ENCODE measurements around the gene ITPK1. TPM values are rescaled to one million over a fixed set of nuclear protein-coding genes. Genes with fewer than 3 reads are reported as not detected.

ITPK1 gene
- polyA plus RNA-seq, 2 donors: 15.8 to 22.4 TPM

DNA sequence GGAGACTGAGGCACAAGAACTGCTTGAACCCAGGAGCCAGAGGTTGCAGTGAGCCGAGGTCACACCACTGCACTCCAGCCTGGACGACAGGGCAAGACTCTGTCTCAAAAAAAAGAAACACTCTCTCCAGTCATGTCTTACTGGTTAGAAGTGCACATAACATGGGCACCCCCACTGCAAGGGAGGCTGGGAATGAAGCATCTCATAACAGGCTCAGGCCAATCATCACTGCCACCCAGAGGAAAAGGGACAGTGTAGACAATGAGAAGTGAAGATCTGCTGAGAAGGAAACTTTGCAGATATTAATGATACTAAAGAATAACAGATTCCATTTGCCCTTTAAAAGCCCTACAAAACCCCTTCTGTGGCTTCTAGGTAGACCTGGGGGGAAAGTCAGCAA, 66.9 kb downstream of the ITPK1 start:
- H3K27me3 ChIP-seq (ENCODE audit: control insufficient read depth in 1 of 2, insufficient read depth in 2 of 2, low read length in 2 of 2): no peaks in the 10 kb centered on the region
- H3K36me3 ChIP-seq (ENCODE audit: control insufficient read depth in 2 of 2, insufficient read depth in 2 of 2, low read length in 1 of 2): peaks cover 0 to 5% of the 10 kb centered on the region in 2 donors
- no peaks in the 10 kb centered on the region for H3K9me3 ChIP-seq (ENCODE audit: control insufficient read depth in 2 of 2, insufficient read depth in 1 of 2, low read depth in 1 of 2, low read length in 1 of 2)
- peaks cover 7 to 18% of the 10 kb centered on the region in 2 donors for H3K4me1 ChIP-seq (ENCODE audit: control insufficient read depth in 2 of 2, insufficient read depth in 2 of 2, low read length in 1 of 2)
- no peak overlapping the region for H3K4me3 ChIP-seq (ENCODE audit: low read depth in 1 of 2, low read length in 2 of 2)
- H3K27ac ChIP-seq (ENCODE audit: low read depth in 2 of 2, low read length in 1 of 2): no peak overlapping the region
- WGBS, 2 donors: 93 to 94% methylated on average over 2 of the region's 2 CpGs

DNA sequence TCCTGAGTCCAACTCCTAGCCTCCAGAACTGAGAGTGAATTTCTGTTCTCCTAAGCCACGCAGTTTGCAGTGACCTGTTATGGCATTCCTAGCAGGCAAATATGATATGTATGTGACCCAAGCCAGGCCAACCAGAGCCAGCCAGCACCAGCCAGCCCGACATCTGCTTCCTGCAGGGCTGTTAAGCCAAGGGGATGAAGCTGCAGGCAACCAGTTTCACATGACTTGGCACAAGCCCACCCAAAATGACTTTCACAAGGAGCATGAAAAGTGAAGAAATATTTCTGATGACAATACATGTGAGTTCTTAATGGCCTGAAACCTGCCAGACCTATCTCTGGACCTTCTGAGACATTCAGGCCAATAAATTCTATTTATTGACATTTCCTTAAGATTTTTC, 68.1 kb downstream of the ITPK1 start:
- 68 to 70% methylated on average over 2 of the region's 2 CpGs for WGBS, 2 donors
- Histone ChIP-seq H3K4me3 (ENCODE audit: low read depth in 1 of 2, low read length in 2 of 2) (no peak overlapping the region), H3K9me3 (ENCODE audit: control insufficient read depth in 2 of 2, insufficient read depth in 1 of 2, low read depth in 1 of 2, low read length in 1 of 2) (no peaks in the 10 kb centered on the region)

GRCh38 chr14:93047157-93047556, 68.6 kb downstream of the ITPK1 start:
- peaks cover 7 to 27% of the 10 kb centered on the region in 2 donors for H3K4me1 ChIP-seq (ENCODE audit: control insufficient read depth in 2 of 2, insufficient read depth in 2 of 2, low read length in 1 of 2)
- H3K9me3 ChIP-seq (ENCODE audit: control insufficient read depth in 2 of 2, insufficient read depth in 1 of 2, low read depth in 1 of 2, low read length in 1 of 2): no peaks in the 10 kb centered on the region
- no peaks in the 10 kb centered on the region for H3K27me3 ChIP-seq (ENCODE audit: control insufficient read depth in 1 of 2, insufficient read depth in 2 of 2, low read length in 2 of 2)
- peaks cover 0 to 5% of the 10 kb centered on the region in 2 donors for H3K36me3 ChIP-seq (ENCODE audit: control insufficient read depth in 2 of 2, insufficient read depth in 2 of 2, low read length in 1 of 2)
- no peak overlapping the region for H3K27ac ChIP-seq (ENCODE audit: low read depth in 2 of 2, low read length in 1 of 2)
- H3K4me3 ChIP-seq (ENCODE audit: low read depth in 1 of 2, low read length in 2 of 2): no peak overlapping the region
- WGBS, 2 donors: 65 to 87% methylated on average over 4 of the region's 4 CpGs

More for the DNA sequence above, 68.1 kb downstream of the ITPK1 start:
- peaks cover 7 to 27% of the 10 kb centered on the region in 2 donors for H3K4me1 ChIP-seq (ENCODE audit: control insufficient read depth in 2 of 2, insufficient read depth in 2 of 2, low read length in 1 of 2)
- no peak overlapping the region for H3K27ac ChIP-seq (ENCODE audit: low read depth in 2 of 2, low read length in 1 of 2)
- H3K36me3 ChIP-seq (ENCODE audit: control insufficient read depth in 2 of 2, insufficient read depth in 2 of 2, low read length in 1 of 2): peaks cover 0 to 5% of the 10 kb centered on the region in 2 donors
- H3K27me3 ChIP-seq (ENCODE audit: control insufficient read depth in 1 of 2, insufficient read depth in 2 of 2, low read length in 2 of 2): no peaks in the 10 kb centered on the region

DNA sequence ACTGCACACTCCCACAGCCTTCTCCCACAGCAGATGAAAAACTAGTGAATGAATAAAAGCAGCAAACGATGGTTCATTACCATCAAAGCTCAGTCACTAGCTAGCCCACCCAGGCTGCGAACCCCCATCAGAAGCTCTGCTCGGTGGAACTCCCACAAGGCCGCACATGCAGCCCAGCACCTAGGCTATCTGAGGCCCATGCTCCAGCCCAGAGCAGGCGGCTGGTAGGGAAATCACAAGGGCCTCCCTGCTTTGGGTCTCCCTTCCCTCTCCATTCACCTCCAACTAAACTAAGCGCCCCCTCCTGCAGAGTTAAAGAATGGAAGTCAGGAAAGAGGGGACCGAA, 69.0 kb downstream of the ITPK1 start:
- Histone ChIP-seq H3K36me3 (ENCODE audit: control insufficient read depth in 2 of 2, insufficient read depth in 2 of 2, low read length in 1 of 2) (peaks cover 0 to 5% of the 10 kb centered on the region in 2 donors), H3K4me3 (ENCODE audit: low read depth in 1 of 2, low read length in 2 of 2) (no peak overlapping the region), H3K4me1 (ENCODE audit: control insufficient read depth in 2 of 2, insufficient read depth in 2 of 2, low read length in 1 of 2) (peaks cover 7 to 27% of the 10 kb centered on the region in 2 donors), H3K27me3 (ENCODE audit: control insufficient read depth in 1 of 2, insufficient read depth in 2 of 2, low read length in 2 of 2) (no peaks in the 10 kb centered on the region), H3K27ac (ENCODE audit: low read depth in 2 of 2, low read length in 1 of 2) (no peak overlapping the region), H3K9me3 (ENCODE audit: control insufficient read depth in 2 of 2, insufficient read depth in 1 of 2, low read depth in 1 of 2, low read length in 1 of 2) (no peaks in the 10 kb centered on the region)
- WGBS, 2 donors: 90 to 96% methylated on average over 7 of the region's 7 CpGs

GRCh38 chr14:93045965-93046704, 69.6 kb downstream of the ITPK1 start:
- no peaks in the 10 kb centered on the region for H3K9me3 ChIP-seq (ENCODE audit: control insufficient read depth in 2 of 2, insufficient read depth in 1 of 2, low read depth in 1 of 2, low read length in 1 of 2)
- H3K36me3 ChIP-seq (ENCODE audit: control insufficient read depth in 2 of 2, insufficient read depth in 2 of 2, low read length in 1 of 2): peaks cover 0 to 5% of the 10 kb centered on the region in 2 donors
- peaks cover 7 to 27% of the 10 kb centered on the region in 2 donors for H3K4me1 ChIP-seq (ENCODE audit: control insufficient read depth in 2 of 2, insufficient read depth in 2 of 2, low read length in 1 of 2)
- no peak overlapping the region for H3K4me3 ChIP-seq (ENCODE audit: low read depth in 1 of 2, low read length in 2 of 2)
- 87 to 90% methylated on average over 16 of the region's 16 CpGs for WGBS, 2 donors
- no peaks in the 10 kb centered on the region for H3K27me3 ChIP-seq (ENCODE audit: control insufficient read depth in 1 of 2, insufficient read depth in 2 of 2, low read length in 2 of 2)
- H3K27ac ChIP-seq (ENCODE audit: low read depth in 2 of 2, low read length in 1 of 2): no peak overlapping the region

GRCh38 chr14:93045211-93045674, 70.5 kb downstream of the ITPK1 start:
- H3K27ac ChIP-seq (ENCODE audit: low read depth in 2 of 2, low read length in 1 of 2): peak overlapping the region in 1 of 2 donors; percentile 40
- WGBS, 2 donors: 76 to 82% methylated on average over 9 of the region's 9 CpGs
- no peaks in the 10 kb centered on the region for H3K36me3 ChIP-seq (ENCODE audit: control insufficient read depth in 2 of 2, insufficient read depth in 2 of 2, low read length in 1 of 2)
- H3K27me3 ChIP-seq (ENCODE audit: control insufficient read depth in 1 of 2, insufficient read depth in 2 of 2, low read length in 2 of 2): no peaks in the 10 kb centered on the region
- H3K9me3 ChIP-seq (ENCODE audit: control insufficient read depth in 2 of 2, insufficient read depth in 1 of 2, low read depth in 1 of 2, low read length in 1 of 2): no peaks in the 10 kb centered on the region
- peaks cover 6 to 29% of the 10 kb centered on the region in 2 donors for H3K4me1 ChIP-seq (ENCODE audit: control insufficient read depth in 2 of 2, insufficient read depth in 2 of 2, low read length in 1 of 2)
- H3K4me3 ChIP-seq (ENCODE audit: low read depth in 1 of 2, low read length in 2 of 2): no peak overlapping the region

GRCh38 chr14:93044556-93044955, 71.2 kb downstream of the ITPK1 start:
- no peaks in the 10 kb centered on the region for H3K27me3 ChIP-seq (ENCODE audit: control insufficient read depth in 1 of 2, insufficient read depth in 2 of 2, low read length in 2 of 2)
- no peaks in the 10 kb centered on the region for H3K9me3 ChIP-seq (ENCODE audit: control insufficient read depth in 2 of 2, insufficient read depth in 1 of 2, low read depth in 1 of 2, low read length in 1 of 2)
- H3K4me1 ChIP-seq (ENCODE audit: control insufficient read depth in 2 of 2, insufficient read depth in 2 of 2, low read length in 1 of 2): peaks cover 2 to 27% of the 10 kb centered on the region in 2 donors
- 73 to 83% methylated on average over 9 of the region's 9 CpGs for WGBS, 2 donors
- H3K4me3 ChIP-seq (ENCODE audit: low read depth in 1 of 2, low read length in 2 of 2): no peak overlapping the region
- H3K27ac ChIP-seq (ENCODE audit: low read depth in 2 of 2, low read length in 1 of 2): peak overlapping the region in 1 of 2 donors; percentile 63
- H3K36me3 ChIP-seq (ENCODE audit: control insufficient read depth in 2 of 2, insufficient read depth in 2 of 2, low read length in 1 of 2): no peaks in the 10 kb centered on the region

DNA sequence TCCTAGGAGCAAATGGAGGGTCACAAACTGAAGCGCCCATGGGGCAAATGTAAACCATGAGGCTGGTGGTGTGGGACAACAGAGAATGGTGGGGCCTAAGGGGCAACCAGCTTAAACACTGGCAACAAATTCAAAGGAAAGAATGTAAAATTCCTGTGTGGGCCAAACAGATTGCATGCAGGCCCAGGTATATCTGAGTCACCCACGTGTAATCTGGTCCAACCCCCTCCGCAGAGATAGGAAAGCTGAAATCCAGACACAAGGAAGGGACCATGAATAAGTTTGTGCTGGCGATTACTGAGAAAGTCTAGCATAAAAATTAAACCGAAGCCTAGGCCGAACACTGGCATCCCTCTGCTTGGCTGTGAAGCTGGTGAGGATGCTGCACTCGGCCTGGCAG, 71.6 kb downstream of the ITPK1 start:
- Histone ChIP-seq H3K4me1 (ENCODE audit: control insufficient read depth in 2 of 2, insufficient read depth in 2 of 2, low read length in 1 of 2) (peaks cover 2 to 24% of the 10 kb centered on the region in 2 donors), H3K9me3 (ENCODE audit: control insufficient read depth in 2 of 2, insufficient read depth in 1 of 2, low read depth in 1 of 2, low read length in 1 of 2) (no peaks in the 10 kb centered on the region), H3K27ac (ENCODE audit: low read depth in 2 of 2, low read length in 1 of 2) (peak overlapping the region; percentile 57 to 68), H3K4me3 (ENCODE audit: low read depth in 1 of 2, low read length in 2 of 2) (no peak overlapping the region), H3K36me3 (ENCODE audit: control insufficient read depth in 2 of 2, insufficient read depth in 2 of 2, low read length in 1 of 2) (no peaks in the 10 kb centered on the region), H3K27me3 (ENCODE audit: control insufficient read depth in 1 of 2, insufficient read depth in 2 of 2, low read length in 2 of 2) (no peaks in the 10 kb centered on the region)
- 70% methylated on average over 7 of the region's 7 CpGs for WGBS, 2 donors

DNA sequence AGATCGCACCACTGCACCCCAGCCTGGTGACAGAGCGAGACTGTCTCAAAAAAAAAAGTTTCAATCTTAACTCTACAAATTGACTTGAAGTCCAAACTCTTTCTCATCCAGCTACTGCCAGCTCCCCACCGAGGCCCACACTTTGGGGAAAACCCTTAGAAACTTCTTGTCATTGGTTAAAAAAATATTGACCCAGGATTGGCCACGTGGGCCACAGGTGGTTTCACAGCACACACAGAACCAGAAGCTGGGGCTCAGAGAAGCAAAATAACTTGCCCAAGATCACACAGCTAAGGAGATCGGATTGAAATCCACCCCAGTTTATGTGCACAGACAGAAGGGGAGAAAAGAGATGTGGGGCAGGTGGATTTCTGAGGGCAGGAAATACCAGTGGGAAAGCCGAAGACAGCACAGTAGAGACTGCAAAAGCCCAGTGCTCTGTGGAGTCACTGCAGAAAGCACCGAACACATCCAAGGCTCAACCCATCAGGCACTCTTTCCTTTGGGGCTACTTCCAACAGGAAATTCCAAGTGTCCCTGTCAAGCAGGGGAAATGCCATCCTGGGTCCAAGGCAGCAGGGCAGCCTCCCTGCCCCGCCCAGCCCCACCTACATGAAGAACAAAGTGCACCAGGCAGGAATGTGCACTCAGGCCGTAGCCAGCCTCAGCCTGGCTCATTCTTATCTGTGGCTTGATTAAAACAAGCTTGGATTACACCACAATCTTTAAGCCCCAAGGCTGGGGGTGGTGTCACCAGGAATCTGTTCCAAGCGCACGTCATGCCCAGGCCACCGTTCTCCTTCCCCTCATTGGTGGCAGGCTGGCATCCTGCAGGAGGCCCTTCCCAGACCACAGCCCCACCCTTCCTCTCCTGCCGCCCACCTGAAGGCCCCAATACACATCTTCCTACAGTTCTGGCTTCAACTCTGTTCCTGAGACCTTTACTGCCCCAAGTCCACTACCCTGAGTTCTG, 72.5 kb downstream of the ITPK1 start:
- Histone ChIP-seq H3K9me3 (ENCODE audit: control insufficient read depth in 2 of 2, insufficient read depth in 1 of 2, low read depth in 1 of 2, low read length in 1 of 2) (no peaks in the 10 kb centered on the region), H3K36me3 (ENCODE audit: control insufficient read depth in 2 of 2, insufficient read depth in 2 of 2, low read length in 1 of 2) (no peaks in the 10 kb centered on the region), H3K4me1 (ENCODE audit: control insufficient read depth in 2 of 2, insufficient read depth in 2 of 2, low read length in 1 of 2) (peaks cover 2 to 24% of the 10 kb centered on the region in 2 donors), H3K27me3 (ENCODE audit: control insufficient read depth in 1 of 2, insufficient read depth in 2 of 2, low read length in 2 of 2) (no peaks in the 10 kb centered on the region), H3K27ac (ENCODE audit: low read depth in 2 of 2, low read length in 1 of 2) (peak overlapping the region; percentile 57 to 68), H3K4me3 (ENCODE audit: low read depth in 1 of 2, low read length in 2 of 2) (no peak overlapping the region)
- WGBS, 2 donors: 44 to 56% methylated on average over 13 of the region's 13 CpGs

Measured in esophagus (tissue), 2 donors.